OCI-LY1 (cell line): ENCODE data around the gene RALGPS2.

Experiments
- H2AFZ ChIP-seq: fragments of 200-600 bp; sonication (generic), shearing (Covaris generic); 2 replicates; pipeline ENCODE4 v1.6.0; 2014; ENCODE audit warnings: antibody characterized with exemption, mild to moderate bottlenecking, low read length
- H3F3A ChIP-seq: fragments of 200-600 bp; sonication (generic), shearing (Covaris generic); 2 replicates; pipeline ENCODE4 v1.6.0; 2014; ENCODE audit warnings: mild to moderate bottlenecking, antibody characterized with exemption, low read length, moderate library complexity; ENCODE audit not compliant: insufficient read depth
- H3K27ac ChIP-seq: fragments of 200-600 bp; sonication (generic); 2 replicates; pipeline ENCODE4 v1.5.1; 2014; ENCODE audit warnings: low read length, mixed run types, mild to moderate bottlenecking, low read depth; ENCODE audit not compliant: poor library complexity, severe bottlenecking
- H3K27me3 ChIP-seq: fragments of 200-600 bp; sonication (generic); 2 replicates; pipeline ENCODE4 v1.6.0; 2014; ENCODE audit warnings: antibody characterized with exemption, mild to moderate bottlenecking, low read length, moderate library complexity; ENCODE audit not compliant: insufficient read depth
- H3K36me3 ChIP-seq: fragments of 200-600 bp; sonication (generic); 2 replicates; pipeline ENCODE4 v1.6.1; 2014; ENCODE audit warnings: mild to moderate bottlenecking, antibody characterized with exemption, low read length, moderate library complexity, mixed read lengths; ENCODE audit not compliant: insufficient read depth
- H3K4me1 ChIP-seq: fragments of 200-600 bp; sonication (generic); 2 replicates; pipeline ENCODE4 v1.5.1; 2014; ENCODE audit warnings: mild to moderate bottlenecking, low read length, moderate library complexity; ENCODE audit not compliant: insufficient read depth, severe bottlenecking
- H3K4me2 ChIP-seq: fragments of 200-600 bp; sonication (generic), shearing (Covaris generic); 2 replicates; pipeline ENCODE4 v1.6.1; 2014; ENCODE audit warnings: low read length
- H3K4me3 ChIP-seq: fragments of 200-600 bp; sonication (generic); 2 replicates; pipeline ENCODE4 v1.5.1; 2014; ENCODE audit warnings: low read length, low read depth, mild to moderate bottlenecking, mixed read lengths; ENCODE audit not compliant: poor library complexity, severe bottlenecking
- H3K79me2 ChIP-seq: fragments of 200-600 bp; shearing (Covaris generic); 2 replicates; pipeline ENCODE4 v1.6.1; 2016; ENCODE audit warnings: mixed run types, low read length, mixed read lengths; ENCODE audit not compliant: insufficient read depth
- H3K9ac ChIP-seq: fragments of 200-600 bp; sonication (generic), shearing (Covaris generic); 2 replicates; pipeline ENCODE4 v1.6.1; 2014; ENCODE audit warnings: mild to moderate bottlenecking, low read length, mixed read lengths
- H3K9me2 ChIP-seq: fragments of 200-600 bp; sonication (generic), shearing (Covaris generic); 2 replicates; pipeline ENCODE4 v1.6.1; 2014; ENCODE audit warnings: low read depth, mild to moderate bottlenecking, low read length, mixed read lengths
- H3K9me3 ChIP-seq: fragments of 200-600 bp; shearing (Covaris generic); 2 replicates; pipeline ENCODE4 v1.6.1; 2014; ENCODE audit warnings: low read length, mixed read lengths
- H4K20me1 ChIP-seq: fragments of 200-600 bp; sonication (generic), shearing (Covaris generic); 2 replicates; pipeline ENCODE4 v1.6.0; 2016; ENCODE audit warnings: mild to moderate bottlenecking, low read length; ENCODE audit not compliant: insufficient read depth
- CTCF ChIP-seq: fragments of 200-600 bp; sonication (generic), shearing (Covaris generic); IDR thresholded peaks from 2 replicates; pipeline ENCODE4 v1.5.1; 2017; ENCODE audit warnings: mild to moderate bottlenecking, antibody characterized with exemption, low read length, moderate library complexity, mixed read lengths
- EZH2 ChIP-seq: fragments of 200-600 bp; sonication (generic), shearing (Covaris generic); IDR thresholded peaks from 2 replicates; pipeline ENCODE4 v1.8.0; 2017; ENCODE audit warnings: borderline replicate concordance, mixed run types, mild to moderate bottlenecking, antibody characterized with exemption, low read length, moderate library complexity, mixed read lengths

The RALGPS2 gene

GRCh38 chr1:178810585-178810984 lies 85.5 kb downstream of the RALGPS2 start:
- no peak overlapping the region for H3K4me2 ChIP-seq
- H3K27me3 ChIP-seq: no peaks in the 10 kb centered on the region
- H3F3A ChIP-seq: 0 out of 2 replicates have a peak, but pooled peaks cover 4% of the 10 kb centered on the region
- H3K27ac ChIP-seq: no peak overlapping the region
- no peaks in the 10 kb centered on the region for H4K20me1 ChIP-seq
- peaks cover 50% of the 10 kb centered on the region for H3K79me2 ChIP-seq
- H3K9ac ChIP-seq: no peak overlapping the region
- no peak overlapping the region for H2AFZ ChIP-seq
- H3K9me3 ChIP-seq: no peaks in the 10 kb centered on the region
- no peaks in the 10 kb centered on the region for H3K4me1 ChIP-seq
- H3K9me2 ChIP-seq: no peaks in the 10 kb centered on the region
- peaks cover 88% of the 10 kb centered on the region for H3K36me3 ChIP-seq
- H3K4me3 ChIP-seq: no peak overlapping the region
- TF ChIP-seq CTCF: no peak
- no peak for TF ChIP-seq EZH2

GRCh38 chr1:178818416-178818815 lies 93.4 kb downstream of the RALGPS2 start:
- H3K9ac ChIP-seq: no peak overlapping the region
- H3K4me2 ChIP-seq: no peak overlapping the region
- no peak overlapping the region for H3K27ac ChIP-seq
- H3K9me3 ChIP-seq: no peaks in the 10 kb centered on the region
- no peaks in the 10 kb centered on the region for H3K9me2 ChIP-seq
- H3K36me3 ChIP-seq: peaks cover 96% of the 10 kb centered on the region
- TF ChIP-seq EZH2: no peak
- TF ChIP-seq CTCF: no peak
- H3F3A ChIP-seq: no peaks in the 10 kb centered on the region
- H3K27me3 ChIP-seq: no peaks in the 10 kb centered on the region
- H3K4me1 ChIP-seq: no peaks in the 10 kb centered on the region
- H4K20me1 ChIP-seq: no peaks in the 10 kb centered on the region
- peaks cover 40% of the 10 kb centered on the region for H3K79me2 ChIP-seq
- no peak overlapping the region for H2AFZ ChIP-seq
- H3K4me3 ChIP-seq: no peak overlapping the region

- Histone ChIP-seq H3F3A (no peaks in the 10 kb centered on the region), H3K36me3 (peaks cover 96% of the 10 kb centered on the region), H3K9me2 (no peaks in the 10 kb centered on the region), H3K79me2 (peaks cover 34% of the 10 kb centered on the region), H4K20me1 (no peaks in the 10 kb centered on the region), H3K4me3 (no peak overlapping the region), H3K4me2 (no peak overlapping the region), H3K27ac (no peak overlapping the region), H3K4me1 (no peaks in the 10 kb centered on the region), H3K27me3 (no peaks in the 10 kb centered on the region), H3K9ac (no peak overlapping the region), H2AFZ (no peak overlapping the region), H3K9me3 (no peaks in the 10 kb centered on the region)
- no peak for TF ChIP-seq EZH2
- no peak for TF ChIP-seq CTCF
Measured at GRCh38 chr1:178819123-178819522, 94.1 kb downstream of the RALGPS2 start.
